Neural progenitor cell (in vitro differentiated cells): ENCODE measurements around the gene ZBTB7A. TPM values are rescaled to one million over a fixed set of nuclear protein-coding genes. Genes with fewer than 3 reads are reported as not detected.

ENCODE experiments used
- DNase-seq: peaks from one replicate; pipeline ENCODE4 v3.0.0-alpha.2; 2016; ENCODE audit warnings: low spot score
- H2AFZ ChIP-seq: fragments of 200-600 bp; sonication (generic); replicated peaks from 2 replicates; pipeline ENCODE4 v1.6.1; 2016; ENCODE audit warnings: antibody characterized with exemption
- H3F3A ChIP-seq: fragments of 200-600 bp; sonication (generic); 2 replicates; pipeline ENCODE4 v1.6.1; 2016; ENCODE audit warnings: antibody characterized with exemption, low read depth
- H3K27ac ChIP-seq: fragments of 200-600 bp; sonication (generic); 2 replicates; pipeline ENCODE4 v1.5.1; 2016; ENCODE audit warnings: mild to moderate bottlenecking
- H3K27me3 ChIP-seq: fragments of 200-600 bp; sonication (generic); 2 replicates; pipeline ENCODE4 v1.6.1; 2016; ENCODE audit warnings: mild to moderate bottlenecking, moderate library complexity
- H3K36me3 ChIP-seq: fragments of 200-600 bp; sonication (generic); 2 replicates; pipeline ENCODE4 v1.5.1; 2016
- H3K4me1 ChIP-seq: fragments of 200-600 bp; sonication (generic); 2 replicates; pipeline ENCODE4 v1.6.1; 2016; ENCODE audit warnings: mixed run types
- H3K4me2 ChIP-seq: fragments of 200-600 bp; sonication (generic); 2 replicates; pipeline ENCODE4 v1.6.1; 2016
- H3K4me3 ChIP-seq: fragments of 200-600 bp; sonication (generic); 2 replicates; pipeline ENCODE4 v1.5.1; 2016
- H3K79me2 ChIP-seq: fragments of 200-600 bp; sonication (generic); 2 replicates; pipeline ENCODE4 v1.6.1; 2016; ENCODE audit warnings: low read depth
- H3K9ac ChIP-seq: fragments of 200-600 bp; sonication (generic); 2 replicates; pipeline ENCODE4 v1.6.1; 2016
- H3K9me3 ChIP-seq: fragments of 200-600 bp; sonication (generic); 2 replicates; pipeline ENCODE4 v1.5.1; 2016; ENCODE audit warnings: low read depth
- H4K20me1 ChIP-seq: fragments of 200-600 bp; sonication (generic); 2 replicates; pipeline ENCODE4 v1.6.1; 2016; ENCODE audit warnings: low read depth
- H3K27ac Mint-ChIP-seq: 3 replicates; pipeline ENCODE4 v1.8.0; 2021; ENCODE audit warnings: mixed read lengths
- H3K27me3 Mint-ChIP-seq: 2 replicates; pipeline ENCODE4 v1.8.0; 2022; ENCODE audit warnings: low read depth, mild to moderate bottlenecking, inconsistent platforms, moderate library complexity, mixed read lengths; ENCODE audit not compliant: insufficient read depth
- H3K36me3 Mint-ChIP-seq: 3 replicates; pipeline ENCODE4 v1.8.0; 2021; ENCODE audit warnings: mixed read lengths
- H3K4me1 Mint-ChIP-seq: 3 replicates; pipeline ENCODE4 v1.8.0; 2021; ENCODE audit warnings: mixed read lengths
- H3K4me3 Mint-ChIP-seq: 3 replicates; pipeline ENCODE4 v1.8.0; 2021; ENCODE audit warnings: mild to moderate bottlenecking, moderate library complexity, mixed read lengths
- H3K9me3 Mint-ChIP-seq: 3 replicates; pipeline ENCODE4 v1.8.0; 2020; ENCODE audit warnings: mixed read lengths
- CTCF ChIP-seq: fragments of 200-600 bp; sonication (generic); IDR thresholded peaks from 2 replicates; pipeline ENCODE4 v1.5.1; 2017; ENCODE audit warnings: antibody characterized with exemption, mild to moderate bottlenecking
- EZH2 ChIP-seq: fragments of 200-600 bp; sonication (generic); IDR thresholded peaks from 2 replicates; pipeline ENCODE4 v1.6.1; 2017; ENCODE audit warnings: antibody characterized with exemption, mild to moderate bottlenecking, moderate library complexity
- EZH2phosphoT487 ChIP-seq: fragments of 200-600 bp; sonication (generic); IDR thresholded peaks from 2 replicates; pipeline ENCODE4 v1.6.1; 2017; ENCODE audit warnings: antibody characterized with exemption
- total RNA-seq: library from RNA; depleted of rRNA; stranded (reverse); fragments of >200 nt; gene quantifications from 2 replicates; pipeline ENCODE4 v1.2.3, GENCODE V29; 2015; ENCODE audit warnings: low replicate concordance

Gene ZBTB7A
- total RNA-seq, 1 donor from 2014 or later, result 4.0 TPM

GRCh38 chr19:4089946-4090345, 23.2 kb upstream of the ZBTB7A start:
- no peak overlapping the region for H3K4me3 Mint-ChIP-seq
- Histone ChIP-seq H3K9me3 (no peaks in the 10 kb centered on the region), H3K9ac (no peak overlapping the region), H3K4me2 (no peak overlapping the region), H3K27ac (no peak overlapping the region), H4K20me1 (no peaks in the 10 kb centered on the region), H3K27me3 (no peaks in the 10 kb centered on the region), H3K4me1 (no peaks in the 10 kb centered on the region), H3K79me2 (no peaks in the 10 kb centered on the region), H3F3A (no peaks in the 10 kb centered on the region), H3K4me3 (no peak overlapping the region), H2AFZ (no peak overlapping the region), H3K36me3 (no peaks in the 10 kb centered on the region)
- H3K27me3 Mint-ChIP-seq, result no peaks in the 10 kb centered on the region
- no peaks in the 10 kb centered on the region for H3K9me3 Mint-ChIP-seq
- no peaks in the 10 kb centered on the region for H3K4me1 Mint-ChIP-seq
- no peak for TF ChIP-seq CTCF
- no peak for TF ChIP-seq EZH2phosphoT487
- H3K27ac Mint-ChIP-seq, result no peak overlapping the region
- DNase-seq, result no peak
- peaks cover 4% of the 10 kb centered on the region for H3K36me3 Mint-ChIP-seq

GRCh38 chr19:4089400-4089908, 22.8 kb upstream of the ZBTB7A start:
- no peak for TF ChIP-seq EZH2phosphoT487
- no peak for TF ChIP-seq EZH2
- TF ChIP-seq CTCF, result no peak
- no peak overlapping the region for H3K9ac ChIP-seq
- no peaks in the 10 kb centered on the region for H3K27me3 Mint-ChIP-seq
- no peaks in the 10 kb centered on the region for H3K4me1 Mint-ChIP-seq
- H3K4me1 ChIP-seq, result no peaks in the 10 kb centered on the region
- H3F3A ChIP-seq, result no peaks in the 10 kb centered on the region
- no peak overlapping the region for H3K4me2 ChIP-seq
- H3K4me3 ChIP-seq, result no peak overlapping the region
- H3K79me2 ChIP-seq, result no peaks in the 10 kb centered on the region
- H3K9me3 Mint-ChIP-seq, result no peaks in the 10 kb centered on the region
- H4K20me1 ChIP-seq, result no peaks in the 10 kb centered on the region
- H3K36me3 Mint-ChIP-seq, result peaks cover 4% of the 10 kb centered on the region
- no peaks in the 10 kb centered on the region for H3K9me3 ChIP-seq
- H3K27ac ChIP-seq, result peak overlapping the region; percentile 46
- no peaks in the 10 kb centered on the region for H3K27me3 ChIP-seq
- H3K36me3 ChIP-seq, result no peaks in the 10 kb centered on the region
- no peak overlapping the region for H2AFZ ChIP-seq
- no peak for DNase-seq
- H3K27ac Mint-ChIP-seq, result no peak overlapping the region
- no peak overlapping the region for H3K4me3 Mint-ChIP-seq

GRCh38 chr19:4088975-4089374, 22.3 kb upstream of the ZBTB7A start:
- Histone ChIP-seq H3K9ac (no peak overlapping the region), H3F3A (no peaks in the 10 kb centered on the region), H3K79me2 (no peaks in the 10 kb centered on the region), H3K4me2 (no peak overlapping the region), H3K4me3 (no peak overlapping the region), H3K36me3 (no peaks in the 10 kb centered on the region), H3K27me3 (no peaks in the 10 kb centered on the region), H3K9me3 (no peaks in the 10 kb centered on the region), H3K27ac (peak overlapping the region; percentile 46), H2AFZ (no peak overlapping the region), H3K4me1 (no peaks in the 10 kb centered on the region), H4K20me1 (no peaks in the 10 kb centered on the region)
- Mint-ChIP-seq H3K36me3 (peaks cover 4% of the 10 kb centered on the region), H3K4me3 (no peak overlapping the region), H3K27ac (no peak overlapping the region), H3K9me3 (no peaks in the 10 kb centered on the region), H3K4me1 (no peaks in the 10 kb centered on the region), H3K27me3 (no peaks in the 10 kb centered on the region)
- DNase-seq, result no peak
- TF ChIP-seq EZH2 (no peak), CTCF (no peak), EZH2phosphoT487 (no peak)
